Gastroesophageal sphincter (tissue), 4 donors: ENCODE measurements around the gene GTF2F2. TPM values are rescaled to one million over a fixed set of nuclear protein-coding genes. Genes with fewer than 3 reads are reported as not detected.

ENCODE experiments used
- ATAC-seq: fragments of 150-250 bp; one replicate; pipeline ENCODE4 v1.9.1; 2016; ENCODE audit warnings: mild to moderate bottlenecking, moderate library complexity
- H3K27ac ChIP-seq, 4 donors: fragments of 200-600 bp; sonication (generic) in 3 of 4; 1 replicate in 3 of 4; 2 replicates in 1 of 4; pipeline ENCODE4 v1.5.1; 2016 to 2019
- H3K27me3 ChIP-seq: fragments of 200-600 bp; sonication (generic); one replicate; pipeline ENCODE4 v1.5.1; 2019
- H3K36me3 ChIP-seq, 2 donors: fragments of 200-600 bp; sonication (generic); one replicate each; pipeline ENCODE4 v1.5.1; 2019; ENCODE audit warnings: control low read depth in 1 of 2
- H3K4me1 ChIP-seq, 3 donors: fragments of 200-600 bp; sonication (generic); 1 replicate in 2 of 3; 2 replicates in 1 of 3; pipeline ENCODE4 v1.5.1; 2016 to 2019; ENCODE audit warnings: control low read depth in 2 of 3
- H3K4me3 ChIP-seq, 2 donors: fragments of 200-600 bp; sonication (generic); one replicate each; pipeline ENCODE4 v1.5.1; 2019; ENCODE audit warnings: mild to moderate bottlenecking in 1 of 2, moderate library complexity in 1 of 2
- H3K9me3 ChIP-seq, 3 donors: fragments of 200-600 bp; sonication (generic); one replicate each; pipeline ENCODE4 v1.5.1; 2017 to 2019; ENCODE audit warnings: control low read depth in 2 of 3
- CTCF ChIP-seq, 4 experiments: fragments of 200-600 bp in 2 of 4; fragments of 450-650 bp in 2 of 4; sonication (generic) in 1 of 4; IDR thresholded peaks; one replicate each; pipeline ENCODE4 v1.5.1; 2017 to 2019; ENCODE audit warnings: antibody characterized with exemption in 4 of 4, mild to moderate bottlenecking in 2 of 4, moderate library complexity in 2 of 4
- EP300 ChIP-seq: sonication (generic); formaldehyde crosslinking; IDR thresholded peaks from one replicate; pipeline ENCODE4 v1.6.1; 2017; ENCODE audit warnings: antibody characterized with exemption, mild to moderate bottlenecking
- POLR2A ChIP-seq, 2 donors: fragments of 450-650 bp; IDR thresholded peaks; one replicate each; pipeline ENCODE4 v1.6.1; 2017; ENCODE audit warnings: antibody characterized with exemption in 2 of 2, mild to moderate bottlenecking in 2 of 2, moderate library complexity in 1 of 2
- POLR2AphosphoS5 ChIP-seq: sonication (generic); formaldehyde crosslinking; IDR thresholded peaks from one replicate; pipeline ENCODE4 v1.6.1; 2017; ENCODE audit warnings: antibody characterized with exemption
- WGBS, 2 donors: methylation state at CpG; one replicate each; pipeline ENCODE4 v1.1.5; 2018; ENCODE audit warnings: low coverage in 1 of 2; 5-methylcytosine and 5-hydroxymethylcytosine counted together
- total RNA-seq, 4 donors: library from RNA; depleted of rRNA; stranded (reverse); fragments of >200 nt; gene quantifications; one replicate each; pipeline ENCODE4 v1.1.0, GENCODE V29; 2016

The GTF2F2 gene
- total RNA-seq, 4 donors from 2014 or later, result 15.3 to 19.6 (median 17.7) TPM

DNA sequence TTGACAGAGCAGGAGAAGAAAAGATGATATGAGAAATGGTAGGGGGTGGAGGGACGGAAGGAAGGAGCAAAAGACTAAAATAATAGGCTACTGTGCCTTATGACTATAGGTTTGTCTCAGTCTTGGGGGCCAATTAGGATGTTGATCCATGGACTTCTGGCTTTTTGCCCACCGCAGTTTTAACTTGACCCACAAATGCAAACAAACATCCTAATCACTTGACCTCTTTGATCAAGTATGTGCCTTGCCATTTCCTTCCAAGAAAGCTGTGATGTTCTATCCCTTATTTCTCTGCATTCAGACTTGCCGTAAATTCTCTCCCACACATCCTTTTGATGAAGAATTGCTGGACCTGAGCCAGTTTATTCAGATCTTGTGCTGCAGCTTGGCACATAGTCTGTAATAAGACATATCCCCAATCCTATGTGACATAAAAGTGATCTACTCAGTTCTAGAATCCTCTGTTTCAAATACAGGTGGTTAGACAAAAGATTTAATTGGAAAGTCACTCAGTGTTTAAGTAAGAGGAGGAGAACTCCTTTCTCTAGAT lies 157.9 kb downstream of the GTF2F2 start:
- ATAC-seq, result no peak
- H3K4me1 ChIP-seq, result peaks cover 0 to 14% (median 0%) of the 10 kb centered on the region in 3 donors
- H3K4me3 ChIP-seq, result no peak overlapping the region
- no peak for TF ChIP-seq POLR2A (IDR thresholded peaks at IDR 0.05)
- TF ChIP-seq EP300, result no peak
- no peak for TF ChIP-seq POLR2AphosphoS5
- TF ChIP-seq CTCF (IDR thresholded peaks at IDR 0.05), result no peak
- no peaks in the 10 kb centered on the region for H3K9me3 ChIP-seq
- WGBS, 2 donors, result 55 to 69% methylated on average over 2 to 3 of the region's 3 CpGs
- H3K36me3 ChIP-seq, result peaks cover 0 to 12% of the 10 kb centered on the region in 2 donors
- no peak overlapping the region for H3K27ac ChIP-seq
- H3K27me3 ChIP-seq, result no peaks in the 10 kb centered on the region

DNA sequence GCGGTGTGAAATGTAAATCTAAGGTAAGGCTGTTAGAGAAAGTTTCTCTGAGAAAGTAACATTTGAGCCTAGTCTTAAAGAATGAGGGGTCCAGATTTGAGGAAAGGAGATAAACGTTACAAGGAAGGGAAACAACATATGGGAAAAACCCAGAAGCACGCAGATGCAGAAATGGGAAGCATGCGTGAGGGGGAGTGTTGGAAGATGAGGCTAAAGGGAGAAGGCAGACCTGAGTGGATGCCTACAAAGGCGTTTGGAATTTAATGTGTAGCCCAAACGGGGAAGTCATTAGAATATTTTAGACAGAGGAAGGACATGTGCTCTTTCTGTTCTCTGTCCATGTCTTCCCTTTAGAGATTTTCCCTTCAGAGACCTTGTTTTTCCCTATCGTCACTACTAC lies 159.7 kb downstream of the GTF2F2 start:
- WGBS, 2 donors, result 72 to 75% methylated on average over 7 of the region's 7 CpGs
- TF ChIP-seq CTCF (IDR thresholded peaks at IDR 0.05) (no peak), POLR2AphosphoS5 (no peak), EP300 (no peak), POLR2A (IDR thresholded peaks at IDR 0.05) (no peak)

DNA sequence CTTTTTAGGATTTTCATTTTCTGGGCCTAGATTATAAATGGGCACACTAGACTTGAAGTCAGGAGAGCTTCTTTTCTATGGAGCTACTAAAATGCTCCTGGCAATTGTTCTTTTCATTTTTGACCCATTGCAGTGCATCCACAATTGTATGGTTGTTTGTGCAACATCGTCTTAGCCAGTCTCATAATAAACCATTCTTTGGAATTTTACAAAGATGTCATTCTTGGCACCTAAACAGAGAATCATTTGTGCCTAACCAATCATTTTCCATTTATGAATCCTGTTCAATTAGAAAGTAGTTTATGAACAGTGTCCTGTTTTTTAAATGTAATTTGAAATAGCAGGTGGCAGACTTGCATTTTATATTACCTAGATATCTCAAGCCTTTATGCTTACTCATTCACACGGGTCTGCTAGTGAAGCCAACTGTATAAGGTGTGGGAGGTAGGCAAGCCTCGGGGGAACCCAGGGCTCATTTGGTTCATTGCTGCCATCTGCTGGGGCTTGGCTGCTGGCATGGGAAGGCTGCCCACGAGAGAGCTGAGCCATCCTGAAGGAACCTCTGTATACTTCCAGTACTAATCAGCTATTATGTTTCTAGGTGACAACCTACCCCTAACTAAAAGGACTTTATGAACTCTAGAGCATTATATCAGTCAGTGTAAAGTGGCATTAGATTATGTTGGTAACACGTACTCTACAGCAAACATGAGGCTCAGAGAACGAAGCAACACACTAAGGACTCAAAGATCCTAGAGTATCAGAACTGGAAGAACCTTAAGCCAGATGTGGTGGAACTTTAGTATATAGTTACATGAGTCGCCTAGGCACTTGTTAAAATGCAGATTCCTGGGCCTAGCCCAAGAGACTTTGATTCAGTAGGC lies 160.7 kb downstream of the GTF2F2 start:
- H3K4me1 ChIP-seq, result peaks cover 0 to 14% (median 0%) of the 10 kb centered on the region in 3 donors
- no peak overlapping the region for H3K4me3 ChIP-seq
- TF ChIP-seq POLR2A (IDR thresholded peaks at IDR 0.05) (no peak), CTCF (IDR thresholded peaks at IDR 0.05) (peak; percentile 49 to 83 (median 56)), POLR2AphosphoS5 (peak; percentile 16)
- H3K36me3 ChIP-seq, result peaks cover 0 to 29% of the 10 kb centered on the region in 2 donors
- H3K27ac ChIP-seq, result no peak overlapping the region
- no peaks in the 10 kb centered on the region for H3K9me3 ChIP-seq
- H3K27me3 ChIP-seq, result no peaks in the 10 kb centered on the region
- ATAC-seq, result peak; percentile 84
- WGBS, 2 donors, result 39 to 43% methylated on average over 6 of the region's 7 CpGs

More for the DNA sequence above, 159.7 kb downstream of the GTF2F2 start:
- no peak for ATAC-seq
- Histone ChIP-seq H3K27ac (no peak overlapping the region), H3K27me3 (no peaks in the 10 kb centered on the region), H3K4me1 (peaks cover 0 to 14% (median 0%) of the 10 kb centered on the region in 3 donors), H3K4me3 (no peak overlapping the region), H3K9me3 (no peaks in the 10 kb centered on the region), H3K36me3 (peaks cover 0 to 20% of the 10 kb centered on the region in 2 donors)

GRCh38 chr13:45282994-45283393 lies 162.7 kb downstream of the GTF2F2 start:
- ATAC-seq, result no peak
- H3K27ac ChIP-seq, result no peak overlapping the region
- WGBS, 2 donors, result 79 to 87% methylated on average over 3 of the region's 3 CpGs
- peaks cover 0 to 35% of the 10 kb centered on the region in 2 donors for H3K36me3 ChIP-seq
- no peaks in the 10 kb centered on the region for H3K9me3 ChIP-seq
- H3K4me1 ChIP-seq, result peaks cover 0 to 14% (median 0%) of the 10 kb centered on the region in 3 donors
- H3K4me3 ChIP-seq, result no peak overlapping the region
- H3K27me3 ChIP-seq, result no peaks in the 10 kb centered on the region
- no peak for TF ChIP-seq POLR2AphosphoS5
- no peak for TF ChIP-seq POLR2A (IDR thresholded peaks at IDR 0.05)
- TF ChIP-seq EP300, result no peak
- TF ChIP-seq CTCF (IDR thresholded peaks at IDR 0.05), result no peak
